Fibroblast of mammary gland (primary cell): ENCODE results near the gene UIMC1.

Experiments
- DNase-seq: peaks from one replicate; pipeline ENCODE4 v3.0.0-alpha.2; 2010; ENCODE audit warnings: low read depth
- H3K4me3 ChIP-seq: 2 replicates; pipeline ENCODE4 v1.5.1; 2011; ENCODE audit warnings: low read depth, mild to moderate bottlenecking, low read length, moderate library complexity; ENCODE audit not compliant: control insufficient read depth
- TF ChIP-seq, protein P1 (sequence below): conservative IDR thresholded peaks from 2 replicates; pipeline ENCODE4 v1.5.1; 2011; ENCODE audit warnings: low read depth, low read length, inconsistent platforms; ENCODE audit not compliant: control insufficient read depth, insufficient read depth

UIMC1 gene

DNA sequence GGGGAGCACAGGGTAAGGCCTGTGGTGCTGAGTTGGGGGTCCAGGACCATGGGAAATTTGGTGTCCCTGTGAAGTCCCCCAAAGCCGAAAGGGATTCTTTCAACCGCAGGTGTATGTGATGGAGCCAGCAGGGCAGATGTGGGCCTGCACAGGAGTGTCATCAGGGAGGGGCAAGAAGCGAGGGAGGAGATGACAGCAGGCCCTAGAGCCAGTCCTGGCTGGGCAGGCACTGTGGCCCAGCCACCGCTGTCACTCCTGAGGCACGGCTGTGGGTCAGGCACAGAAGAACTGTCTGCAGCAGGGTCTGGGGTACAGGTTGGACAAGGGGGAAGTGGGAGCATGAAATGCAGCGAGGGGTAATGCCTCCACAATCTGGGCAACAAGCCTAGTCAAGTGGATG, 112.3 kb downstream of the UIMC1 start:
- no peak for DNase-seq
- TF ChIP-seq, protein P1, sequence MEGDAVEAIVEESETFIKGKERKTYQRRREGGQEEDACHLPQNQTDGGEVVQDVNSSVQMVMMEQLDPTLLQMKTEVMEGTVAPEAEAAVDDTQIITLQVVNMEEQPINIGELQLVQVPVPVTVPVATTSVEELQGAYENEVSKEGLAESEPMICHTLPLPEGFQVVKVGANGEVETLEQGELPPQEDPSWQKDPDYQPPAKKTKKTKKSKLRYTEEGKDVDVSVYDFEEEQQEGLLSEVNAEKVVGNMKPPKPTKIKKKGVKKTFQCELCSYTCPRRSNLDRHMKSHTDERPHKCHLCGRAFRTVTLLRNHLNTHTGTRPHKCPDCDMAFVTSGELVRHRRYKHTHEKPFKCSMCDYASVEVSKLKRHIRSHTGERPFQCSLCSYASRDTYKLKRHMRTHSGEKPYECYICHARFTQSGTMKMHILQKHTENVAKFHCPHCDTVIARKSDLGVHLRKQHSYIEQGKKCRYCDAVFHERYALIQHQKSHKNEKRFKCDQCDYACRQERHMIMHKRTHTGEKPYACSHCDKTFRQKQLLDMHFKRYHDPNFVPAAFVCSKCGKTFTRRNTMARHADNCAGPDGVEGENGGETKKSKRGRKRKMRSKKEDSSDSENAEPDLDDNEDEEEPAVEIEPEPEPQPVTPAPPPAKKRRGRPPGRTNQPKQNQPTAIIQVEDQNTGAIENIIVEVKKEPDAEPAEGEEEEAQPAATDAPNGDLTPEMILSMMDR: no peak
- H3K4me3 ChIP-seq: no peak overlapping the region

DNA sequence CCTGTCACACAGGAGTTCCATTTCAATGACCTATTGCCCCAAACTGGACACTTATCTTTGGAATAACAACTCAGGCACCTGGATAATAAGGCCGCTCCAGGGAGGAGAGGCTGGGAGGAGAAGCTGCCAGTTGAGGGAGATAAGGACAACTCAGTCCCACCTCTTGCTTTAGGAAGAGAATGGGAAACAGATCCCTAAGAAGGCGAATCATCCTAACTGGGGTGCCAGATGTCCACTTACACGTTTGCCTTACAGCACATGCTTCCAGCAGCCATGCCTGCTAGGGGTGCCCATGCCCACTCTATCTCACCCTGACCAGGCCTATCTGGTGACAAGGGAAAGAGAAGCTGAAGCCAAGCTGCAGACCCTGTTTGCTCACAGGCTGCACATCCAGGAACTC, 113.9 kb downstream of the UIMC1 start:
- TF ChIP-seq, protein P1: no peak
- no peak for DNase-seq

DNA sequence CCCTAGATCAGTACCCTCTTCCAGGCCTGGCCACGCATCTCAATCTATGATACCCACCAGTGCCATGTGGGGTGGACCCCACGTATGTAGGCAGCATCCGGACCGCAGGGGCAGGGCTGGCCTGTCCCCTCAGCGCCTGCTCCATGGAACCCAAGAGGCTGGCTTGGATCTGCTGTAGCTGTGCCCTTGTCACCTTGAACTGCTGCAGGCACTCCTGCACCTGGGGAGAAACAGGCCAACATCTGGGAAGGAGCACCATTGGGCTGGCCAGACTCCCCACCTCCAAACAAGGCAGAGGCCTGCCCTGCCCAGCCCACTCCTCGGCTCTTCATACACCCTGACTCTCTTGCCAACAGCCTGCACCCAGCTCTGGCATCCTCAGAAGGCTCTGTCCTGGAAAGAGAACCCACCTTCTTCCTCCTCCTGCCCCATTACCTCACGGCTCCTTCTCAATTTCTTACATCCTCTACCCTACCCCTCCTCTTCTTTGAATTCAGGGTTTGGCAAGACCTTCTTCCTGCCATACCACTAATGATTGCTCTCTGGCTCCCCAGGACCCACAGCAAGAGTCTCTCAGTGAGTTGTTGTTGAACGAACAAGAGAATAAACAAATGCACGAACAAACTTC, 115.1 kb downstream of the UIMC1 start:
- no peak for DNase-seq
- TF ChIP-seq, protein P1: no peak
- no peak overlapping the region for H3K4me3 ChIP-seq

More for the DNA sequence above, 113.9 kb downstream of the UIMC1 start:
- H3K4me3 ChIP-seq: no peak overlapping the region

DNA sequence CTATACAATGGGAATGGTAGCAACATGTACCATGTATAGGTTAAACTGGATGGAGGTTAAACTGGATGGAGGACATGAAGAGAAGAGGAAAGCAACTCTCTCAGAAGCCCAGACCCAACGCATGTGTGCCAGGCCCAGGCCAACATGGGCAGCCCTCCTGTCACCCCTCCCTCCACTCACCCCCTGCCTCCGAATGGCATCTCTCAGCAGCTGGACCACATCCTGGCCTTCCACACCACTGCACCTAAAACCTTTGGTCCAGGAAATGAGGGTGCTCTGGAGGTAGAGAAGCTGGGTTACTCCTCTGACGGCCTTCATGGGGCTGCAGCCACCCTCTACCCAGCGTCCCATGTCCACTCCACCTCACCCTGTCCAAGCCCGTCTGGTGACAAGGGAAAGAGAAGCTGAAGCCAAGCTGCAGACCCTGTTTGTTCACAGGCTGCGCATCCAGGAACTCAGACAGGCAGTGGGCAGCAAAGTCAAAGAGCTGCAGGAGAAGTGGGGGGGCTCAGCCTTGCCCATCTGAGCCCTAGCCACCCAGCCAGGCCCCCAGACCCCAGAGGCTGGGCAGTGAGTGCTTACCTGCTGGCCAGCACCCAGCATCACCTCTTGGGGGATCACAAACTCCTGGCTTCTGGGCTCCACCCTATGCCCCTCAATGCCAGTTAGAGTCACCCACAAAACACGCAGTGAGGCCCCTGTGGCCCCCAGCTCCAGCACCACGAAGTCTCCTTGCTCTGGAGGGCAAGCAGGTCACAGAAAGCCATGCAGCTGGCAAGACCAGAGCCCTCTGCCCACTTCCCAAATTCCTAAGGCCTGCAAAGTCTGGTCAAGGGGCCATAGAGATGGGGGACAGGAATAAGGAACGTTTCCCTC, 115.9 kb downstream of the UIMC1 start:
- DNase-seq: no peak
- TF ChIP-seq, protein P1: no peak

DNA sequence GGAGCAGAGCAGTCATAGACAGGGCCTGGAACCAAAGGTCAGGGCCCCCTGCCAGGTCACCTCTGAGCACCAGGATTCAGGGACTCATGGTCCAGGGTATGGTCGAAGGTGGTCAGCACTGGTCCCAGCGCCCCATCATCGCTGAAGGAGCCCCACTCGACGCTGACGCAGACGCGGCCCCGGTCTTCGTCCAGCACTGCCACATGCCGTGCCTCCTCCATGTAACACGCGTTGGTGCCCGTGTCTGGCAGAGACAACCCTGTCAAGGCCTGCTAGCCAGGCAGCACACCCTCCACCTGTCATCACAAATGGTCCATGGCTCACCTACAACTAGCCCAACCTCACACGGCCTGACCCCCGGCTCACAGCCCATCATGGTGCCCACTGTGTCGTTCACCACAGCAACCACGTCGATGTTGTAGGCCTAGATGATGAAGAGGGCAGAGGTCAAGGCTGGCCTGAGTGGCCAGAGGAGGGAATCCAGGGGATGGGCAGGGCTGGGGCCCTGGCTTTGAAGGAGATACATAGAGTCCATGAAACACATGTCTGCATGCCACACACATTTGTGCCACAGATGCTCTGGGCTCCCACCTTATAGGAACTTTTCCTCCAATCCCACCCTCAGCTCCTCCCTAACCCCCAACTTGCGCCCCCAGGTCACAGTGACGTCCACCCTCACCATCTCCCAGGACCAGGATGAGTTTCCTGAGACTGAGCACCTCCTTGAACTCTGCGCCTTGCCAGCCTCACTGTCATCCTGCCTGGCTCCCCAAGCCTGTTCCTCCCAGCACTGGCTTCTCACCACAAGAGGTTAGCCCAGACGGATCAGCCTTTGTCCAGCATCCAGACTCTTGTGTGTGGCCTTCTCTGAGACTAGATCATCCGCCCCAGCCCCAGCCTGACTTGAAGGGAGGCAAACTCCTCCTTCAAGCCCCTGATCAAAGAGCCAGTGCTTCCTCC, 117.0 kb downstream of the UIMC1 start:
- DNase-seq: no peak
- H3K4me3 ChIP-seq: no peak overlapping the region
- TF ChIP-seq, protein P1: no peak

More for the DNA sequence above, 115.9 kb downstream of the UIMC1 start:
- H3K4me3 ChIP-seq: no peak overlapping the region

DNA sequence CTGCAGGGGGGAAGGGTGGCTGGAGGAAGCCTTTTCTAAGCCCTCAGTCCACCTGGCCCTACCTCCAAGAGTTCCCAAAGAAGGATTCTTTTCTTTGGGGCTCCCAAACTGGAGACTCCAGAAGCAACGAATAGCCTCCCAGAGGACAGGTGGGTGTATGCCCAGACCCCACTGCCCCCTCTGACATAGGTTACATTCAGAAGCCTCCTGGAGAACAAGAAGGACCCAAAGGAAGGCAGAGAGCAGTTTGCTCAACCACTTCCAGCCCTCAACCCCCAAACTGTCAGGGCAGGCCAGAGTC, 117.8 kb downstream of the UIMC1 start:
- TF ChIP-seq, protein P1: no peak
- no peak for DNase-seq
- no peak overlapping the region for H3K4me3 ChIP-seq
